HG03135 (cell line): ENCODE data around the gene AP3S2.

Source experiments
- ATAC-seq: cut with Tn5 transposase; IDR thresholded peaks from one replicate; pipeline ENCODE4 v1.9.1; 2021; ENCODE audit warnings: mild to moderate bottlenecking, moderate library complexity; ENCODE audit not compliant: unreplicated experiment

The AP3S2 gene

DNA sequence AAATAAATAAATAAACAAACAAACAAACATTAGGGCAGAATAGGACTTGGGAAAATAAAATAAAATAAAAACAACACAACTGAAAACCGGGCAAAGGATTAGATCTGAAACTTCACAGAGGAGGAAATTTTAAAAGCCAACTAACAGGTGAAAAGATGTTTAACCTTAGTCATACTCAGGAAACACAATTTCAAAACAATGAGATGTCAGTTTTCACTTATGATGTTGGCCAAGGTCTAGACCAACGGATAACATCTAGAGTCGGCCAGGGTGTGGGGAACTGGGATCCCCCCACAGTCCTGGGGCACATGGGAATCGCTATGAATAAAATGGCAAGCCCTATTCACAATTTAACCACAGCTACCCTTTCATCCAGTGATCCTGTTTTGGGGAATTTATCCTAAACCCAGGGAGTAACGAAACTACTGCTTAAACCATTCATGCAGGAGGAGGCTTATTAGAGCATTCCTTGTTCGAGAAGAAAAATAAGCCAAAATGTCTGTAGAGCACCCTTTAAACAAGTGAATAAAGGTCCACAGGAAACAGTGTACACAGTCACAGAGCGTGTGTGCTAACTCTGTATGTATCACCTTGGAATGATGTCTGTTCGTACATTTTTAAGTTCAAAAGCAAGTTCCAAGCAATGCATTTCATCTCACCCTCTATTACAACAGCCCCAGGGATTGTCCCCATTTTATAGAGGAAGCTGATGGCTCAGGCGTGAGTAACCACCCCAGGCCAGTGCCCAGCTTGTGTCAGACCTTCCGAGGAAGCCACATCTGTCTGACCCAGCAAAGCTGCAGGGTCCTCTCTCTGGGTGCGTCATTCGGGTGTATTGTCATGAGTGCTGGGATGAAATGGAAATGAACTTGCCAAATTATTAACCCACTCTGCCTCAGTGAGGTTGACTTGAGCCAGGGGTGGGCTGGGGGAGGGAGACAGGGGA is 72.9 kb downstream of the AP3S2 start:
- no peak for ATAC-seq

DNA sequence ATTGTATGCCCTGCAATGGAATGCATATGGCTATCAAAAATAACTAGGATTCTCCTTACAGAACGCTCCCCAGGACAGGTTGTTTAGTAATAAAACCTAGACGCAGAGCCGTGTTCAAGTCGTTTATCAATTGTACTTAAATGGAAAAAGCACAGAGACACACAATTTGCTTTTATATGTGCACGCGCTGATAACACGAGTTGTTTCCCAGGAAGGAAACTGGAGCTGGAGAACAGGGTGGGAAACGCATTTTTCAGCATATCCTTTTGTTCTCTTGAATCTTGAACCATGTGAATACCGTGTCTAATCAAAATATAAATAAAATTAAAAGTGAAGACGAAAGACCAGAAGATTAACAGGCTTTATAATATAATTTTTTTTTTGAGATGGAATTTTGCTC is 75.5 kb downstream of the AP3S2 start:
- ATAC-seq, result no peak

DNA sequence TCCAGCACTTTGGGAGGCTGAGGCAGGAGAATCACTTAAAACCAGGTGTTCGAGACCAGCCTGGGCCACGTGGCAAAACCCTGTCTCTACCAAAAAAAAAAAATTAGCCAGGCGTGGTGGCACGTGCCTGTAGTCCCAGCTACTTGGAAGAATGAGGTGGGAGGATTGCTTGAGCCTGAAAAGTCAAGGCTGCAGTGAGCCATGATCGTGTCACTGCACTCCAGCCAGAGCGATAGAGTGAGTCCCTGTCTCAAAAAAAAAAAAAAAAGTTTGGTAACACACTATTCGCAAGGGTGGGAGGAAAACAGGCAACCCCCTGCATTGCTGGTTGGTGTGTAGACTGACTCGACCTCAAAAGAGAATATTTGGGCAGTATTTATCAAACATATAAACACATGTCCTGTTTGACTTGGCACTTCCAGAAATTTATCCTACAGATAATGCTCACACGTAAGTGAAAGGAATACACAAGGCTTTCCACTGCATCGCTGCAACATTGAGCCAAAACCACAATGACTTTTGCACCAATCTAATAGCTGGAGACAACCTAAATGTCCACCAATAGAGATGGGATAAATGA is 76.0 kb downstream of the AP3S2 start:
- ATAC-seq, result no peak

DNA sequence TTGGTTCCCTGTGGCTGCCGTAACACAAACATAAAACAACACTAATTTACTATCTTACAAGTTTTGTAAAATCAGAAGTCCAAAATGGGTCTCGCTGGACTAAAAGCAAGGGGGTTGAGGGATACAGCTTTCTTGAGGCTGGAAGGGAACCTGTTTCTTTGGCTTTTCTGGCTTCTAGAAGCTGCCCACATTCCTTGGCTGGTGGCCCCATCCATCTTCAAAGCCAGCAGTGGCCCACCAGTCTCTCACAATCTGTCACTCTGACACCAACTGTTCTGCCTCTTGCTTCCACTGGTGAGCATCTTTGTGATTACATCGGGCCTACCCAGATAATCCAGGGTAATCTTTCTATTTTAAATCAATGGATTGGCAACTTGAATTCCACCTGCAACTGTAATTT is 78.0 kb downstream of the AP3S2 start:
- no peak for ATAC-seq

DNA sequence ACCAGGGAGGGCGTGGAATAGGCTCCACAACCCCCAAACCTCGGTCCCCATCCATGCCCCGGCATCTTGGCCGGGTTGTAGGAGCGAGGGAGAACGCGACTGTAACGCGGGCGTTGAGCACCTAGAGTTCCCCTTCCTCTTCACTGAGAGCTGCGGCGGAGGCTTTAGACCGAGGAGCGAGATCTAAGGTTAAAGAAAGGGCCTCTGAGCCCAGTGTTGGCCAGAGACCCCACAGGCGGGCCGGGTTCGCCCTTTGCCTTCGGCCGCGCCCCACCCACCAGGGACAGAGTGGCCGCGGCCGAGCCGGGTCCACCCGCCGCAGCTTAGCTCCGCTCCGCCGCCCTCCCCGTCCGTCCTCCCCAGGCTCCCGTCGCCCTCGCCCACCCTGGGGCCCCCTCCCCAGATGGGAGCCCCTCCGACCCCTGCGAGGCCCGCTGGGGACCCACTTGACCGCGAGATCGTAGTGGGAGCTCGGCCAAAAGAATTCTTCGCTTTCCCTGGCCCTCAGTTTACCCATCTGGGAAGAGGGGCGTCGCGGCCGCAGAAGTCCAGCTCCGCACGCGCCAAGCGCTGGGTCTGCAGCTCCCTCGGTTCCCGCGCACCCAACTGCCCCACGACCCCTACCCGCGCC is 79.6 kb downstream of the AP3S2 start:
- ATAC-seq, result no peak

DNA sequence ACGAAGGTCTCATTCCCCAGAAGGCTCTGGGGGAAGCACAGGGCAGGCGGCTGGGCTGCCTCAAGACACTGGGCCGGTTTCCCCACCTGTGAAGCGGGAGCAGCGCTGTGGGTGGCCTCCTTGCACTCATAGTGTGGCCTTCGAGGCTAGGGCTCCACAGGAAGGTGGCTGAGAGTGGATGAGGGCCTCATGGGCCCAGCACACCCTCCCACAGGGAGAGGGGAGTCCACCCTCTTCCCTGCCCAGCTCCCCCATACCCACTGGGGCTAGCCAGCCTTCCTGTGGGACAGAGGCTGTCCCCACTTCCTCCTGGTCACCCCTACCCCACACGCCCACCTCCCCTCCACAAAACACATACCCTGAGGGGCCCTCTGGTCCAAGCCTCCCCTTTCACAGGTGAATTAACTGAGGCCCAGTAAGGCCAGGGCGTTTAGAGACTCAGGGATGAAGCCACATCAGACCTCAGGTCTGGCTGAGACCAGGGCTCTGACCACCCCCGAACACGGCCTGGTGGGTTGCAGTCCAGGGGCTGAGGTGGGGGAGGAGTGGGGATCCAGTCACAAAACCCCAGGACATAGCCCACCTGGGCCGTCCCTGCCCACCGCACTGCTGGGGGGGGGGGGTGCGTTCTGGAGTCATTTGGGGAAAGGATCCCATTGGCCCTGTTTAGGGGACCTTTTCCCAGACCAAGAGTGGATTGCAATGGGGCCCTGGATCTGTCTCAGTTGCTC is 80.2 kb downstream of the AP3S2 start:
- ATAC-seq, result no peak

DNA sequence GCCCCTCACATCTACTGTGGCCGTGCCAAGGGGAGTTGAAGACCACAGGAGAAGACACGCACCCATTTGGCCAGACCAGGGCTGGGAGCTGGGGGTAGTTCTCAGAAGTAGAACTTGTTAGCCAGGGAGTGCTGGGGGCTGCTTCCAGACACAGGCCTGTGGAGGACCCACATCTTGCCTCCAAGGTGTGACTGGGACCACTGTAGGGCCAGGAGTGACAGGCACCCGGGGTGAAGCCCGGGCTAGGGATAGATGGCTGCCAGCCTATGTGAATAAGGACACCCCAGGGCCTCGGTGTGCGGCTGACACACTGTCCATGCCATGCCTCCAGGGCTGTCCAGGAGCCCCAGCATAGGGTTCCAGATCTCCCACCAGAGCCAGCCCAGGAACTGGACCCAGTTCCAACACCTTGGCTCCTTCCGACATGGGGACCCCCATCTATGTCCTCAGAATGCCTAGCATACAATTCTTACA is 80.9 kb downstream of the AP3S2 start:
- no peak for ATAC-seq

DNA sequence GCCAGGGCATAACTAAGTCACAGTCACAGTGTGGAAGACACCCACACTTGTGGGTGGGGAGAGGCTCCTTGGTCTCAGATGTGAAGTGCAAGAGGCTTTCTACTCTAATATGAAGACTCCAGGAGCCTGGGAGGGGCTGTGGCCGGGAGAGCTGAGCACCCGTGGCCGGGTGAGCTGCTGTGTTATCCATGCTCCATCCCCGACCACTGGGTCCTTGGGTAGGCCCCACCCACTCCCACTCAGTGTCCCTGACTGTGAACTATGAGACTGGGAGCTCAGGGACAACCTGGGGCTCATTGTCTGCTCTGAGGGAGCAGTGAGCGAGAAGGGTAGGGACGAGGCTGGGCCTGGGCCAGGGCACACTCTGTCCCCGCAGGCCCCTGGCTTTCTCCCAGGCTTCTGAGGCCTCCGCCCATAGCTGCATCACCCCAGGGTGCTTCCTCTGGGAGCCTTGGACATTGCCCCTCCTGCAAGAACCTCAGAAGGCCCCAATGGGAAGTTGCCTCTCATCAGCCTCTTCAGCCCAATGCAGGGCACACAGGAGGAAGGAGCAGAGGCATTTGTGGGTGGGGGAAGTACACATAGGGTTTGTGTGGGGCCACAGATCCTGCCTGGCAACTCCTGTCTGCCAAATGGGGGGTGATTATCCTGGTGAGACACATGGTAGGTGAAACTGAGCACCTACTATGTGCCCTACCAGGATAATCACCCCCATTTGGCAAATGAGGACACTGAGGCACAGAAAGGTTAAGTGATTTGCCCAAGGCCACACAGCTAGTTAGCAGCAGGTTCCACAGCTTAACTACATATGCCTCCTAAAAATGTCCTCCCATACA is 81.6 kb downstream of the AP3S2 start:
- no peak for ATAC-seq

DNA sequence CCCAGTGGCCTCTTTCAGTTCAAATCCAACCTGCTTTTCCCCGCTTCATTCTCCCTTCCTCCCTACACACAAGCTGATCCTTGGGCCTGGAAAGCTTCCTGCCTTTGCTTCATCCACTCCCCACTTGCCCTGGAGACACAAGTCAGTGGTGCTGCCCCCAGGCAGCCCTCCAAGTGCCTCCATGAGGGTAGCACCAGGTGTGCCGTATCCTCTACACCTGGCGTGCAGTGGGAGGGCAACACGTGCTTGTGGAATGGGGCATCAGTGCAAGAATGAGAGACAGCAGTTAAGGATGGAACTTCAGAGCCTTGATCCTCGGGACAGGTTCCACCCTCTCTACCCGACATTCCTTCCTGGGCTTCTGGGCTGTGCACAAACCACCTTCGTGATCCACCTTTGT is 83.0 kb downstream of the AP3S2 start:
- ATAC-seq, result no peak

DNA sequence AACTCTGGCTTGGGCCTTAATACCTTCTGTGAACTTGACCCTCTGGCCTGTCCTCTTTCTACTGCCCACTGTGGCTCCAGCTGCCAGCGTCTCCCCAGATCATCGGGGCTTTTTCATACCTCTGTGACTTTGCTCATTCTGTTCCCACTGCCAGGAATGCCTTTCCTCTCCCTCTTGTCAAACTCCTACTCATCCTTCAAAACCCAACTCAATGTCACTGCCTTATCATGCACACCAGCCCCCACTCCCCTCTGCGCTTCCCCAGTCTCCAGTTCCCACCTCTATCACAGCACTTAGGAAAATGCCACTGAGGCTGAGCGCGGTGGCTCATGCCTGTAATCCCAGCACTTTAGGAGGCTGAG is 84.0 kb downstream of the AP3S2 start:
- ATAC-seq, result no peak

DNA sequence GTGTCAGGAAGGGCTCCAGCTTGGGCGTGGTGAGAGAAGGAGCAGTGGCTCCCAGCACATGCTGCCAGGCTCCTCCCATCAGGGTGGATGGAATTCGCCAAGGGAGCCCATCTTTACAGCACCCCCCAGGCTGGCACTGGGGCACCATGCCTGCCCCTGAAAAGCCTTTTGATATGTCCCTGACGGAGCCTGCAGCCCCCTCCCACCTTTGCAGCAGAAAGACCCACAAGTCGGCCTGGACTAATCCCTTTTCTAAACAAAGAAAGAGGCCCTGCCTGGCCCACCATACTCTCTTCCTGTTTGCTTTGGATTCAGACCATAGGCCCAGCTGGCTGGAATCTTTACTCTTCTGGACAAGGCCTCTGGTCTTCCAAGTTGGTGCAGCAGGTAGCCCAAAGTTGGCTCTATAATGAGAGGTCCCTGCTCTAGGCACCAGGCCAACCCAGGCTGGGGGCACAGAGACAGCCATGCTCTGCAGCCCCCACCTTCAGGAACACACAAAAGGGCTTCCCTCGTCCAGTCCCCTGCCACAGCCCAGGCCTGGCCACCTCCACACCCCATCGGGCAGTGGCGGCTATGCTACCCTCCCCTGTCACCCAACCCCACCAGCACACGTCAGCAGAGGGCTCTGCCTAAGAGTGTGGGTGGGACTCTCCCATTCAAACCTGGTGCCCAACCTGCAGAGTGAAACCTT is 84.6 kb downstream of the AP3S2 start:
- ATAC-seq, result no peak

DNA sequence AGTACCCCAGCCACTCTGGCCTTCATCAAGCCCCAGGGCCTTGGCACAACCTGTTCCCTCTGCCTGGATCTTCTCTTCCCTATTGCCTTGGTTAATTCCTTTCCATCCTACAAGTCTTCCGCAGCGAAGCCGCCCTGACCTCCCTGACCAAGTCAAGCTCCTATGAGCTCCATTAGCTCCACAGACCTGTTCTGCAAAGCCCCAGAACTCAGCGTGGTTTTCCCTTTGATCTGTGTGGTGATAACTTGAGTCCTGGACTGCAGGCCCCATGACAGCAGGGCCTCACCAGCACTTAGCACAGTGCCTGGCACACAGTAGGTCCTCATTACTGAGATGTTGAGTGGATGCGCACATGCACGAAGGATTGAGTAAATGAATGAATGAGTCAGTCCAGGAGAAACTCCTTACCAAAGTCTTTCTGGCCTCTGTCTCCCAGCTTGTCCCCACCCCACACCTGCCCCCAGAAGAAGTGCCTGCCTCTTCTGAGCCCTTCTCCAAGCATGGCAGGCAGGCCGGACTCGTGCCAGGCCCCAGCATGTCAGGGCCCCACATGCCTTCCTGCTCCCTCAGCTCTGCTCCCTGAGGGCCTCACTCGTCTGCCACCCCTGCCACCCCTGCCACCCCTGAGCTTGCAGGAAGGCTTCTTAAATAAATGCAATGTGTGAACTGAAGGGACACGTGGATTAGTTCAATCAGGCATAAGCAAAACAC is 85.5 kb downstream of the AP3S2 start:
- ATAC-seq, result no peak

DNA sequence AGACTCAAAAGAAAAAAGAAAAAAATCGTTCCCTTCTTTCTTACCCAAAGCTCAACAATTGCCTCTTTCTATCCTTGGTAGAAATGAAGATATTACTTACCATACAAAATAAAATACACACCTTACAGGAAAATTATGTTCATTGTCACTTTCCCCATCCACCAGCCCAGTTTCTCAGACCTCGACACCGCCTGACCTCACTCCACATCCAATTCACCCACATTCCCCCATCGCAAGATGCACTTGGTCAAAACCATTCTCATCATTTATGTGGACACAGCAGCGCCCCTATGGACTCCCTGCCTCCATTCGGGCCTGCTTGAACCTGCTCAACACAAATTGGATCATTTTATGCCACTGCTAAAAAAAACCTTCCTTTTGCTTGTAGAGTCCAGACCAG is 86.1 kb downstream of the AP3S2 start:
- ATAC-seq, result no peak

DNA sequence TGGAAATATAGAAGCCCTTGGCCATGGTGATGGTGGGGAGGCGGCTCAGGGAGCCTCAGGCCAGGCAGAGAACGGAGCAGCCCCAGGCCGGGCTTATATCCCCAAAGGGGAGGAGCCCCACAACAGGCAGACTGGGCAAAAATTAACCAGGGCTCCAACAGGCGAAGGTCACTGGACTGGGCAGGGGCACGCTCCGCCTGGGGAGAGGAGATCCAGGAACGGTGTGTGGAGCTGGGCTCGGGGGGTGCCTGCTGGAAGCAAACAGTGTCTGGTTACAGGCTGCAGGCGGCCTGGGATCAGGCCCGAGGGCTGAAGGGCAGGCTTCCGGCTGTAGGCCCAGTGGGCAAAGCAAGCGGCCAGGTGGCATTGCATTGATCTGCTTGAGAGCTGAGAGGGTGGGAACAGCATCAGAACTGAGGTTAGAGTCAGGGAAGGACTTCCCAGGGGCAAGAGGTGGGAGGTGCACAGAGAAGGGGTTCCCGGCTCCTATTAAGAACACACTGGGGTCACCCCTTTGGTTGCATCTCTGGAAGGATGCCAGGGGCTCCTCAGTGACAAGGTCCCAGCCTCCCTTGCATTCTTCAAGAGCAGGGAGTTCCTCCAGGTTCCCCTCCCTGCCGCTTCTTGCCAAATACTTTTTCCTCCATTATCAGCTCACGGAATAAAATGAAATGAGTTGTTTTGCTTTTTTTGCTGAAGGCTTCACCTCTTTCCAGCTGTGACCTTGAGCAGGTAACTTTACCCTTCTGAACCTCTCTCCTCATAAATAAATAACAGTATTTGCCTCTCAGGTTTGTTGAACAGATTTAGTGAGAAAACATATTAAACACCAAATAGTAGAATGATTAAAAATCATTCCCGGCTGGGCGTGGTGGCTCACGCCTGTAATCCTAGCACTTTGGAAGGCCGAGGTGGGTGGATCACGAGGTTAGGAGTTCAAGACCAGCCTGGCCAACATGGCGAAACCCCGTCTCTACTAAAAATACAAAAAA is 86.9 kb downstream of the AP3S2 start:
- no peak for ATAC-seq

DNA sequence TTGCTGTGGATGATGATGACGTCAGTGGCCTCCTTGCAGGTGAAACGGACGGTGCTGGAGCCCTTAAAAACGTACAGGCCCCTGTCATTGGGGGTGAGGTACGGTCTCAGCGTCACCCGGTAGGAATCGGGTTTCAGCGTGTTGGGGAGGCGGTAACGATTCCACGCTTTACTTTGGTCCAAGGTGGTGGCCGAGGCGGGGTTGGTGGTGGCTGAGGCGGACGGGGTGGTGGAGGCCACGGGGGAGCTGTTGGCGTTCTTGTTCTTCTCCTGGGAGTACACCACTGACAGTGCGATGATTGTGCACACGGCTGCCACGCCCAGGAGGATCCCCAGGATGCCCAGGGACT is 87.6 kb downstream of the AP3S2 start:
- ATAC-seq, result no peak

DNA sequence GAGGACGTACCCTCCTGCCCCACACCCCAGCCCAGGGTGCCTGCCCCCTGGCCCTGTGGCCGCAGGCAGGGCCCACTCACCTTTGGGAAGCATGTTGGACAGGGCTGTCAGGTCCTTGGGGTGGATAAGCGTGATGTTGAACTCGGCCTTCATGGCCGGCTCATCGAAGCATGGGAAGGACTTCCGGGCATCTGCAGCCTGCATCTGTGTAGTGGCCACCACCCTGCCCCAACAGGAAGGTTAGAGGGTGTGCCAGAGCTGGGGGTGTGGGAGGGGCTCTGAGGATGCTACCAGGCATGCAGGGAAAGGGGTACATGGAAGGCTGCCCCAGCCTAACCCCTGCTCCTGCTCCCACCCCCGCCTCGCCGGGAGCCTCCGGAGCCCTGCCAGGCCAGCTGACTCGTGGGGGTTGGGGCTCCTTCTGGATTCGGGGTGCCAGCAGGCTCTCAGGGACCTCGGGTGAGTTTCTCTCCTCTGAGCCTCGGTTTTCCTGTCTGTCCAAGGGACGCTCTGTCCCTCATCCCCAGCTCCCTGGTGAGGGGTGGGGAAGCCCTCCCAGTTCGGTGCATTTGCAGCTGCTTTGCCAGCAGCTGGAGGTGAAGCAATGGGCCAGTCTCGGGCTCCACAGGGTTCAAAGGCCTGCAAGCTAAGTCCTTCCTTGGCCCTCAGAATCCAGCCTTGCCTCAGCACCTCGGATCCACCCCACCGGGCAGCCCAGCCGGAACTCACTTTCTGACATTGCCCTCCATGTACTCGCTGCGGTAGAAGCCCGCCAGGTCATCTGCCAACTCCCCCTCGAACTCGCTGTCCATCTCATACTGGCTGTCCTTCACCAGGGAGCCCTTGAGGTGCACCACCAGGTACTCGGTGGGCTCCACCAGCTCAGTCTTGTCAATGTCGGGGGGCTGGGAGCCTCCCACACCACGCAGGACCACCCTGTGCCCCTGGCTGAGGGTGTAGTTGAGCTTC is 88.3 kb downstream of the AP3S2 start:
- no peak for ATAC-seq
